ENCODE measurements around the gene CCDC15. TPM values are rescaled to one million over a fixed set of nuclear protein-coding genes. Genes with fewer than 3 reads are reported as not detected.

CCDC15 gene
- total and polyA plus RNA-seq, 2 experiments from 2014 or later: 2.9 to 3.3 TPM

DNA sequence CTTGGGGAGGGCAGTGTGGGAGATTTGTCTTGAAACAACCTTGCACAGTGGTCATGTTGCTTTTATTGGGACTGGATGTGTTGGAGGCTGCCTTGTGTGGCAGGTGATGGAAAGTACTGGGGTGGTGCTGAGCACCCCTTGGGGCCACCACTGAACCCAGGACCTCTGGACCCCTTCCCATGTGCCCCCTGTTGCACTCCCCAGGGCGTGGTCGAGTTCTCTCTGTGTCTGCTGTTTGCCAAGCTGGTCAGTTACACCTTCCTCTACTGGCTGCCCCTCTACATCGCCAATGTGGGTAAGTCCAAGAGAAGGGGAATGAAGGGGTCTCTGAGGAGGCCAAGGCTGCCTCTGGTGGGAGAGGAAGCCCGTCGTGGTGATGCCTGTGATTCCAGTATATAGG lies 128.0 kb downstream of the CCDC15 start:
- Histone ChIP-seq H3K27ac (ENCODE audit: low read depth) (no peak overlapping the region), H3K4me2 (no peak overlapping the region), H3K79me2 (replicated peaks; ENCODE audit: insufficient read depth) (no peaks in the 10 kb centered on the region), H2AFZ (no peak overlapping the region), H3K27me3 (ENCODE audit: insufficient read depth) (no peaks in the 10 kb centered on the region), H3K9me2 (ENCODE audit: insufficient read depth) (no peaks in the 10 kb centered on the region), H4K20me1 (replicated peaks; ENCODE audit: insufficient read depth) (no peaks in the 10 kb centered on the region), H3K4me3 (no peak overlapping the region), H3F3A (replicated peaks; ENCODE audit: low read depth) (no peaks in the 10 kb centered on the region), H3K36me3 (ENCODE audit: insufficient read depth) (no peaks in the 10 kb centered on the region), H3K4me1 (ENCODE audit: insufficient read depth) (no peaks in the 10 kb centered on the region)
- H3K27me3 Mint-ChIP-seq (ENCODE audit: insufficient read depth, low read depth, poor library complexity): peaks cover 9% of the 10 kb centered on the region
- TF ChIP-seq, protein P1, sequence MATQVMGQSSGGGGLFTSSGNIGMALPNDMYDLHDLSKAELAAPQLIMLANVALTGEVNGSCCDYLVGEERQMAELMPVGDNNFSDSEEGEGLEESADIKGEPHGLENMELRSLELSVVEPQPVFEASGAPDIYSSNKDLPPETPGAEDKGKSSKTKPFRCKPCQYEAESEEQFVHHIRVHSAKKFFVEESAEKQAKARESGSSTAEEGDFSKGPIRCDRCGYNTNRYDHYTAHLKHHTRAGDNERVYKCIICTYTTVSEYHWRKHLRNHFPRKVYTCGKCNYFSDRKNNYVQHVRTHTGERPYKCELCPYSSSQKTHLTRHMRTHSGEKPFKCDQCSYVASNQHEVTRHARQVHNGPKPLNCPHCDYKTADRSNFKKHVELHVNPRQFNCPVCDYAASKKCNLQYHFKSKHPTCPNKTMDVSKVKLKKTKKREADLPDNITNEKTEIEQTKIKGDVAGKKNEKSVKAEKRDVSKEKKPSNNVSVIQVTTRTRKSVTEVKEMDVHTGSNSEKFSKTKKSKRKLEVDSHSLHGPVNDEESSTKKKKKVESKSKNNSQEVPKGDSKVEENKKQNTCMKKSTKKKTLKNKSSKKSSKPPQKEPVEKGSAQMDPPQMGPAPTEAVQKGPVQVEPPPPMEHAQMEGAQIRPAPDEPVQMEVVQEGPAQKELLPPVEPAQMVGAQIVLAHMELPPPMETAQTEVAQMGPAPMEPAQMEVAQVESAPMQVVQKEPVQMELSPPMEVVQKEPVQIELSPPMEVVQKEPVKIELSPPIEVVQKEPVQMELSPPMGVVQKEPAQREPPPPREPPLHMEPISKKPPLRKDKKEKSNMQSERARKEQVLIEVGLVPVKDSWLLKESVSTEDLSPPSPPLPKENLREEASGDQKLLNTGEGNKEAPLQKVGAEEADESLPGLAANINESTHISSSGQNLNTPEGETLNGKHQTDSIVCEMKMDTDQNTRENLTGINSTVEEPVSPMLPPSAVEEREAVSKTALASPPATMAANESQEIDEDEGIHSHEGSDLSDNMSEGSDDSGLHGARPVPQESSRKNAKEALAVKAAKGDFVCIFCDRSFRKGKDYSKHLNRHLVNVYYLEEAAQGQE (IDR thresholded peaks at IDR 0.05; ENCODE audit: unreplicated experiment): no peak
- TF ChIP-seq, protein P2, sequence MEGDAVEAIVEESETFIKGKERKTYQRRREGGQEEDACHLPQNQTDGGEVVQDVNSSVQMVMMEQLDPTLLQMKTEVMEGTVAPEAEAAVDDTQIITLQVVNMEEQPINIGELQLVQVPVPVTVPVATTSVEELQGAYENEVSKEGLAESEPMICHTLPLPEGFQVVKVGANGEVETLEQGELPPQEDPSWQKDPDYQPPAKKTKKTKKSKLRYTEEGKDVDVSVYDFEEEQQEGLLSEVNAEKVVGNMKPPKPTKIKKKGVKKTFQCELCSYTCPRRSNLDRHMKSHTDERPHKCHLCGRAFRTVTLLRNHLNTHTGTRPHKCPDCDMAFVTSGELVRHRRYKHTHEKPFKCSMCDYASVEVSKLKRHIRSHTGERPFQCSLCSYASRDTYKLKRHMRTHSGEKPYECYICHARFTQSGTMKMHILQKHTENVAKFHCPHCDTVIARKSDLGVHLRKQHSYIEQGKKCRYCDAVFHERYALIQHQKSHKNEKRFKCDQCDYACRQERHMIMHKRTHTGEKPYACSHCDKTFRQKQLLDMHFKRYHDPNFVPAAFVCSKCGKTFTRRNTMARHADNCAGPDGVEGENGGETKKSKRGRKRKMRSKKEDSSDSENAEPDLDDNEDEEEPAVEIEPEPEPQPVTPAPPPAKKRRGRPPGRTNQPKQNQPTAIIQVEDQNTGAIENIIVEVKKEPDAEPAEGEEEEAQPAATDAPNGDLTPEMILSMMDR (conservative IDR thresholded peaks at IDR 0.05; ENCODE audit: low read depth in 2 of 2): no peak
- no peak for TF ChIP-seq NANOG (IDR thresholded peaks at IDR 0.05; ENCODE audit: borderline replicate concordance)
- TF ChIP-seq ZNF331 (CRISPR knock-in tag; IDR thresholded peaks at IDR 0.05; ENCODE audit: low read depth): no peak
- H3K4me1 Mint-ChIP-seq: no peaks in the 10 kb centered on the region; the same call in 1 of the 3 replicates
- H3K27ac Mint-ChIP-seq: no peak overlapping the region
- ATAC-seq: no peak
- DNase-seq (ENCODE audit: low spot score): no peak
- H3K4me3 Mint-ChIP-seq: no peak overlapping the region
- no peaks in the 10 kb centered on the region; the same call in 2 of the 3 replicates for H3K36me3 Mint-ChIP-seq (ENCODE audit: low read depth)
- H3K9me3 Mint-ChIP-seq: no peaks in the 10 kb centered on the region; the same call in 2 of the 3 replicates

DNA sequence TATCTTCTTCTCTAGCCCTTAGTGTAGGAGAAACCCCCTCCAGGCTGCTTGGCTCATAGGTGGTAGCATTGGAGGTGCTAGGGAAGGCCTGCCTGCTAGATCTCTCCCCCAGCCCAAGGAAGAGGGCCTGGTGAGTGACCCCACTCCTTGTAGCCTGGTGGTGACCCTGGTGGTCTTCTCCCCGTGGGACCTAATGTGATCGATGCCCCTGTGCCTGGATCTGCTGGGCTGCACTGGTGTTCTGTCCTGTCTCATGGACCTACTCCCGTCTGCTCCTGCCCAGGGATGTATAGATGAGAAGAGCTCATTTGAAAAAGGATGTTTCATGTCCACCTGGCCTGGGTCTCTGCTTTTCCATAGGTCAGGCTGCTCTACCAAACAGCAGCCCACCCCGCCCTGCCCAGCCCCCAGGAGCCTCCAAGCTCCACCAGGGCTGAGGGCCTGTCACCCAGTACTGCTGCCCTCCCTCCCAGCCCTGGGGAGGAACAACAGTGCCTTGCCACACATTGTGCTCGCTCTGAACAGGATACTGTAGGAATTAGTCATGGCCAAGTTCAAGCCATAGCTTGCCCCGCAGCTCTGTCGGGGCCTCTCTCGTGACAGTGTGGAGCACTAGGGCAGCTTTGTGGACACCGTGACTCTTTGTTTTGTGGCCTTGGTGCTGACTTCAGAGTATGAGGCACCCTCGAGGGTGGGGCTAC lies 128.8 kb downstream of the CCDC15 start:
- TF ChIP-seq, protein P2 (conservative IDR thresholded peaks at IDR 0.05; ENCODE audit: low read depth in 2 of 2): no peak
- TF ChIP-seq POLR2AphosphoS5 (IDR thresholded peaks at IDR 0.05; ENCODE audit: low read depth): no peak
- no peak for TF ChIP-seq ZNF114 (CRISPR knock-in tag; IDR thresholded peaks at IDR 0.05)
- H3K27me3 Mint-ChIP-seq (ENCODE audit: insufficient read depth, low read depth, poor library complexity): peaks cover 9% of the 10 kb centered on the region
- H3K27me3 ChIP-seq (ENCODE audit: insufficient read depth): no peaks in the 10 kb centered on the region
- no peaks in the 10 kb centered on the region for H3K79me2 ChIP-seq (replicated peaks; ENCODE audit: insufficient read depth)
- no peaks in the 10 kb centered on the region; the same call in 2 of the 3 replicates for H3K36me3 Mint-ChIP-seq (ENCODE audit: low read depth)
- no peak overlapping the region for H3K4me3 Mint-ChIP-seq
- no peaks in the 10 kb centered on the region for H4K20me1 ChIP-seq (replicated peaks; ENCODE audit: insufficient read depth)
- no peak overlapping the region for H2AFZ ChIP-seq
- no peak overlapping the region for H3K4me2 ChIP-seq
- H3K4me1 Mint-ChIP-seq: no peaks in the 10 kb centered on the region; the same call in 1 of the 3 replicates
- no peaks in the 10 kb centered on the region for H3F3A ChIP-seq (replicated peaks; ENCODE audit: low read depth)
- H3K27ac ChIP-seq (ENCODE audit: low read depth): no peak overlapping the region
- ATAC-seq (no peak), DNase-seq (ENCODE audit: low spot score) (no peak)
- H3K4me3 ChIP-seq: no peak overlapping the region
- no peaks in the 10 kb centered on the region for H3K4me1 ChIP-seq (ENCODE audit: insufficient read depth)
- no peak overlapping the region; the same call in 1 of the 2 replicates for H3K27ac Mint-ChIP-seq
- H3K9me2 ChIP-seq (ENCODE audit: insufficient read depth): no peaks in the 10 kb centered on the region
- H3K36me3 ChIP-seq (ENCODE audit: insufficient read depth): no peaks in the 10 kb centered on the region
- no peaks in the 10 kb centered on the region; the same call in 2 of the 3 replicates for H3K9me3 Mint-ChIP-seq
